GM12878 (cell line): ENCODE measurements around the gene CASR.

Experiments
- POLR2AphosphoS2 ChIP-seq: IDR thresholded peaks from 2 replicates; pipeline ENCODE4 v1.6.1; 2011; ENCODE audit warnings: low read depth, mild to moderate bottlenecking, low read length, improper control_type of control experiment, moderate library complexity
- TF ChIP-seq, protein P1 (sequence below): fragments of 450-650 bp; formaldehyde crosslinking; IDR thresholded peaks from 2 replicates; pipeline ENCODE4 v1.4.0; 2020; ENCODE audit warnings: mild to moderate bottlenecking, moderate library complexity

DNA sequence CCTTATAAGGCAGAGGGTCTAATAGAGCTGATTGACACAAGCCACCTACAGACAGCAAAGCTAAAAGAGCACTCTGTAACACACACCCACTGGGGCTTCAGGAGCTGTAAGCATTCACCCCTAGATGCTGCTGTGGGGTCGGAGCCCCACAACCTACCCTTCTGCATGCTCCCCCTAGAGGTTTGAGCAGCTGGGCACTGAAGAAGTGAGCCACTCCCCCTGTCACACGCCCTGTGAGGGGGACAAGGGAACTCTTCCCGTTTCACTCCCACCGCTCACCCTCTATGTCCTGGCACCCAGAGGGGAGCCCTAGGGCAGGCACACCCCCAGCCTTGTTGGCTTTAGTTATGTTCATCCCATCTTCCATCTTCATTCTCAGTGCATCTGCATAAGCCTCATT, 132.2 kb downstream of the CASR start:
- TF ChIP-seq, protein P1, sequence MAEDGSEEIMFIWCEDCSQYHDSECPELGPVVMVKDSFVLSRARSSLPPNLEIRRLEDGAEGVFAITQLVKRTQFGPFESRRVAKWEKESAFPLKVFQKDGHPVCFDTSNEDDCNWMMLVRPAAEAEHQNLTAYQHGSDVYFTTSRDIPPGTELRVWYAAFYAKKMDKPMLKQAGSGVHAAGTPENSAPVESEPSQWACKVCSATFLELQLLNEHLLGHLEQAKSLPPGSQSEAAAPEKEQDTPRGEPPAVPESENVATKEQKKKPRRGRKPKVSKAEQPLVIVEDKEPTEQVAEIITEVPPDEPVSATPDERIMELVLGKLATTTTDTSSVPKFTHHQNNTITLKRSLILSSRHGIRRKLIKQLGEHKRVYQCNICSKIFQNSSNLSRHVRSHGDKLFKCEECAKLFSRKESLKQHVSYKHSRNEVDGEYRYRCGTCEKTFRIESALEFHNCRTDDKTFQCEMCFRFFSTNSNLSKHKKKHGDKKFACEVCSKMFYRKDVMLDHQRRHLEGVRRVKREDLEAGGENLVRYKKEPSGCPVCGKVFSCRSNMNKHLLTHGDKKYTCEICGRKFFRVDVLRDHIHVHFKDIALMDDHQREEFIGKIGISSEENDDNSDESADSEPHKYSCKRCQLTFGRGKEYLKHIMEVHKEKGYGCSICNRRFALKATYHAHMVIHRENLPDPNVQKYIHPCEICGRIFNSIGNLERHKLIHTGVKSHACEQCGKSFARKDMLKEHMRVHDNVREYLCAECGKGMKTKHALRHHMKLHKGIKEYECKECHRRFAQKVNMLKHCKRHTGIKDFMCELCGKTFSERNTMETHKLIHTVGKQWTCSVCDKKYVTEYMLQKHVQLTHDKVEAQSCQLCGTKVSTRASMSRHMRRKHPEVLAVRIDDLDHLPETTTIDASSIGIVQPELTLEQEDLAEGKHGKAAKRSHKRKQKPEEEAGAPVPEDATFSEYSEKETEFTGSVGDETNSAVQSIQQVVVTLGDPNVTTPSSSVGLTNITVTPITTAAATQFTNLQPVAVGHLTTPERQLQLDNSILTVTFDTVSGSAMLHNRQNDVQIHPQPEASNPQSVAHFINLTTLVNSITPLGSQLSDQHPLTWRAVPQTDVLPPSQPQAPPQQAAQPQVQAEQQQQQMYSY (CRISPR knock-in tag), result no peak
- TF ChIP-seq POLR2AphosphoS2, result no peak
